Kidney capillary endothelial cell (primary cell): Measurements from ENCODE around the gene PRR32.
"Not testable (repeated sequence)": the region's sequence is repeated elsewhere in the genome, so short reads cannot be mapped to it uniquely, and the experiment has no call there.

Source experiments
- DNase-seq: peaks from one replicate; pipeline ENCODE4 v3.0.0-alpha.2; 2018; ENCODE audit warnings: low spot score

PRR32 gene, protein sequence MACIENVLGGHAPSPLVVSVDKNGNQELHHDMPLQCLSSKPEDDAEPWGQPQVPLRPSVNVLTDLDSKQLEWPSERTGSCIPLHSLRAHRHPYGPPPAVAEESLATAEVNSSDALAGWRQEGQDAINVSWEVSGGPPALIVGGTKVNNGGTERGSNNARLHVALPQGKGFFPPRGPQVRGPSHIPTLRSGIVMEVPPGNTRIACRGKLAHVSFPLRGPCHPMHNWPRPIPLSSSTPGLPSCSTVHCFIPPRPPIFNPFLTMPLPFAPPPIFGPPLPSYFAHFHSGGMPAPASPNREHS

DNA sequence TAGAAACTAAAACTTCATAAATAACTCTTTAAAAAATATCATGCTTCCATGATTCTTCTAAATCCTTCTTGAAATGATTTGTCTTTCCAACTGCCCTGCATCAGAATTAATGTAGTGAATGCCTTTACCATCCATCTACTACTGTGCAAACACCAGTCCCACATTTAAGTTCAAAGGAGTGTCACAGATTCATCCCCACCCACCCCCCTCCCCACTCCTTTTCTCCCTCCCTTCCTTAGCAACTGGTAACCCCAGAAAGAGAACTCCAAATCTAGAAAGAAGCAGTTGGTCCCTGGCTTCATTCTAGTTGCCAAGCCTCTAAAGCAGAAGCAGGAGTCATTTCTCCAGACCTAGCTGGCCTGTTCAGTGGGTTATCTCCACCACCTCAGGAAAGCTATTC, at the start of gene PRR32:
Gene PRR32 (plus strand): TSS at position 301 of the 400 bp plus-strand sequence. CDS start 115 bp downstream, outside the sequence.
- DNase-seq: no peak

GRCh38 chrX:126770179-126770578, 49.4 kb upstream of the PRR32 start:
- DNase-seq: peak; percentile 1

- DNase-seq: no peak
These were observed 34.0 kb upstream of the PRR32 start for GRCh38 chrX:126785539-126785938.

- DNase-seq: no peak
These were observed 20.5 kb upstream of the PRR32 start for GRCh38 chrX:126799059-126799458.

- DNase-seq: not testable (repeated sequence)
These were observed 12.7 kb upstream of the PRR32 start for GRCh38 chrX:126806784-126807183.

DNA sequence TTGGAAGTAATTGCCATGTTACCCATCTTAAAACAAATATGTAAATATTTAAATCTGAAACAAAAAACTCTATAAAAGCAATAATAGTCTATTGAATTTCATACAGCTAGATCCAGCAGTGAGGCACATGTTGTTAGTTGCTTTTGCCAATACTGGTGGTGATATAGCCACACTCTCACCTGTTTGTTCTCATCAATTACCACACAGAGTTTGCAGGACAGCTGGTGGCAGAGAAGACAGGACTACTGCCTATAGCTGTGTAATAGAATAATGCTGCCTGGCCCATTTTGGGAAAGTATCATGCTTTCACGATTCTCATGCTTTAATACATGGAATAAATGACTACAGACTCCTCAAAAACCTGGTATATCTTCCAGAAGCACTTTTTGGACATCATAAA, 3.7 kb upstream of the PRR32 start:
- DNase-seq: no peak

DNA sequence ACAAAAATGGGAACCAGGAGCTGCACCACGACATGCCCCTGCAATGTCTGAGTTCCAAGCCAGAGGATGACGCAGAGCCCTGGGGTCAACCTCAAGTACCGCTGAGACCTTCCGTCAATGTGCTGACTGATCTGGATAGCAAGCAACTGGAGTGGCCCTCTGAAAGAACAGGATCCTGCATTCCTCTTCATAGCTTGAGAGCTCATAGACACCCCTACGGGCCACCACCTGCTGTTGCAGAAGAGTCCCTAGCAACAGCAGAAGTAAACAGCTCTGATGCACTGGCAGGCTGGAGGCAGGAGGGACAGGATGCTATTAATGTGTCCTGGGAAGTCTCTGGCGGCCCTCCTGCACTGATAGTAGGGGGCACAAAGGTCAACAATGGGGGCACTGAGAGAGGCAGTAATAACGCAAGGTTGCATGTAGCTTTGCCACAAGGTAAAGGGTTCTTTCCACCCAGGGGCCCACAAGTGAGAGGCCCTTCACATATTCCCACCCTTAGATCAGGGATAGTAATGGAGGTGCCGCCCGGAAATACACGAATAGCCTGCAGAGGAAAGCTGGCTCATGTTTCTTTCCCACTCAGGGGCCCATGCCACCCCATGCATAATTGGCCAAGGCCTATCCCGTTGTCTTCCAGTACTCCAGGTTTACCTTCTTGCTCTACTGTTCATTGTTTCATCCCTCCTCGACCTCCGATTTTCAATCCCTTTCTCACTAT, 1.3 kb downstream of the PRR32 start:
- DNase-seq: no peak

GRCh38 chrX:126824338-126825007, 4.9 kb downstream of the PRR32 start:
- no peak for DNase-seq

- no peak for DNase-seq
These were observed 6.2 kb downstream of the PRR32 start for GRCh38 chrX:126825566-126826193.

GRCh38 chrX:126836186-126836585, 16.7 kb downstream of the PRR32 start:
- no peak for DNase-seq

DNA sequence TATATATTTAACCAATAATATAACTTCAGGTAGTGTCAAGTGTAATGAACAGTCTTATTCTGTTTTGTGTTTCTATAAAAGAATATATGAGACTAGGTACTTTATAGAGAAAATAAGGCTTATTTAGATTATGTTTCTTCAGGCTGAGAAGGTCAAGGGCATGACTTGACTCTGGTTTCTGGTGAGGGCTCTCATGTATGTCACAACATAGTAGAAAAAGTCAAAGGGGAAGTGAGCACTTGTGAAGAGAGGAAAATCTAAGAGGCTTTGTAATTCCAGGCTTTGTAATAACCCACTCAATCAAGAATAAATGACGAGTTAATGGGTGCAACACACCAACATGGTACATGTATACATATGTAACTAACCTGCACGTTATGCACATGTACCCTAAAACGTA, 27.6 kb downstream of the PRR32 start:
- DNase-seq: no peak

DNA sequence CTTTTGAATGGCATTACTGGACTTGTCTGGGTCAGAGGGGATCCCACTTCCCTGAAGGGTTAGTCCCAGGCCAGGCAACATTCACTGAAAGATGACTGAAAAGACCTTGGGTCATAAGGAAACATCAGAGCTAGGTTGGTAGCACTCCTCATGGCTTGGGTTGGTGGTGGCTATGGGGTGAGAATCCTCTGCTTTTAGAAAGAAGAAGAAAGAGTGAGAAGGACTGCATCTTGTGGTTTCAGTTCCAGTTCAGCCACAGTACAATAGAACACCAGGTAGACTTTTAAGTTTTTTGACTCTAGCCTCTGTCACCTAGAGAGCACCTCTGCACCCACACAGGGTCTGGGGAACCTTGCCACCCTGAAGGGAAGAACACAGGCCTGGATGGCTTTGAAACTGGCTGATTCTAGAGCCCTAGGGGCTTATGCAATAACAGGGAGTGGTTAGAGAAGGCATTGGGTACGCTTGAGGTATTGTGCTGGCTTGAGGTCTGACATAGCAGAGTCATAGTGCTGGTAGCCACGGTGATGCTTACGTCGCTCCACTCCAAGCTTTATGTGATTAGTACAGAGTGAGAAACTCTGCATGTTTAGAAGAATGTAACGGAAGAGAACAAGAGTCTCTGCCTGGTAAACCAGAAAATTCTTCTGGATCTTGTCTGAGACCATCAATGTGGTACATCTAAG, 36.5 kb downstream of the PRR32 start:
- no peak for DNase-seq
